HG03432 (cell line): ENCODE results near the gene ISM2.
A peak's percentile ranks its signal among the peaks of the same experiment; 100 is the strongest.

Experiments
- ATAC-seq: cut with Tn5 transposase; IDR thresholded peaks from one replicate; pipeline ENCODE4 v1.9.1; 2021; ENCODE audit warnings: mild to moderate bottlenecking, moderate library complexity; ENCODE audit not compliant: unreplicated experiment

ISM2 gene

GRCh38 chr14:77508249-77508648, 9.6 kb upstream of the ISM2 start:
- no peak for ATAC-seq

- ATAC-seq = no peak
Measured at GRCh38 chr14:77507762-77508161, 9.1 kb upstream of the ISM2 start.

DNA sequence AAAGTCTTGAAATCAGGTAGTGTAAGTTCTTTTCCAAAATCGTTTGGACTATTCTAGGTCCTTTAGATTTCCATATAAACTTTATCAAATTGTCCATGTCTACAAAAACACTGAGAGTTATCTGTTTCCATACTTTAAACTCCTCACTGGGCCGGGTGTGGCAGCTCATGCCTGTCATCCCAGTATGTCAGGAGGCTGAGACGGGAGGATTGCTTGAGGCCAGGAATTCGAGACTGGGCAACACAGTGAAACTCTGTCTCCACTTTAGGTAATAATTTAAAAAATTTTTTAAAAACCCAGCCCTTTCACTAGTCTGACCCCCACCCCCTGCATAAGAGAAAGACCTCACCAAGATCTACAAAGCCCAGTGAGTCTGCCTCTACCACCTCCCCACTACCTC, 6.4 kb upstream of the ISM2 start:
- no peak for ATAC-seq

DNA sequence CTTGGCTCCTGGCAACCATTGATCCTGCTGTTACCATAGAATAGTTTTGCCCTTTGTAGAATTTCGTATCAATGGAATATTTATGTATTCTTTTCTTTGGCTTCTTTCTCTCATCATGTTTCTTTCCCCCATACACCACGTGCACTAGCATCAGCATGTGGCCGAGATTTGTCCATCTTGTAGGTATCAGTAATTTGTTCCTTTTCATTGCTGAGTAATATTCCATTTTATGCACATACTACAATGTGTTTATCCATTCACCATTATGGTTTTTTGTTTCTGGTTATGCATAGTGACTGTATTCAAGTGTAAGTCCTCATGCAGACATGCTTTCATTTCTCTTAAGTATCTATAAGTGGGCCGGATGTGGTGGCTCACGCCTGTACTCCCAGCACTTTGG, 4.5 kb upstream of the ISM2 start:
- no peak for ATAC-seq

DNA sequence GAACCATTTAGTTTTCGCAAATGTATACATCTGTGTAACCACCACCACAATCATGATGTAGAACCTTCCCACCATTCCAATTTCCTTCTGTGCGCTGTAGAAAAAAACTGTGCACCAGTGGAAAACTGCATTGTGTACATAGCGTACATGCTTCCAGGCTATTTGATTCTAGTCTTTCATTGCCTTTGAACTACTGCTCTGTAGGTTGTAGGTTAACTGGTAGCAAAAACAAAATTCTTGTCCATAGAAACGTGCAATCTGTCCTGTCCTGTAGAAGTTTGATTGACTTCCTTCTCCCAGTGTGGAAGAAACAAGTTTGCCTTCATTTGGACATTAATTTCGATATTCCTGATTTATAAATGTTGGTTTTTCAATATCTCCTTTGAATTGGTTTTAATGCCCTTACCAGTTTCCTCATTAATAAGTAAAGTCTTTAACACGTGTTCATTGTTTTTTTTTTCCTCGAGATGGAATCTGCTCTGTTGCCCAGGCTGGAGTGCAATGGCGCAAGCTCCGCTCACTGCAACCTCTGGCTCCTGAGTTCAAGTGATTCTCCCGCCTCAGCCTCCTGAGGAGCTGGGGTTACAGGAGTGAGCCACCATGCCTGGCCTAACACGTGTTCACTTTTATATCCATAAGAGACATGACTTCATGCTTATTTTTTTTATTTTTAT, 3.6 kb upstream of the ISM2 start:
- ATAC-seq = no peak

DNA sequence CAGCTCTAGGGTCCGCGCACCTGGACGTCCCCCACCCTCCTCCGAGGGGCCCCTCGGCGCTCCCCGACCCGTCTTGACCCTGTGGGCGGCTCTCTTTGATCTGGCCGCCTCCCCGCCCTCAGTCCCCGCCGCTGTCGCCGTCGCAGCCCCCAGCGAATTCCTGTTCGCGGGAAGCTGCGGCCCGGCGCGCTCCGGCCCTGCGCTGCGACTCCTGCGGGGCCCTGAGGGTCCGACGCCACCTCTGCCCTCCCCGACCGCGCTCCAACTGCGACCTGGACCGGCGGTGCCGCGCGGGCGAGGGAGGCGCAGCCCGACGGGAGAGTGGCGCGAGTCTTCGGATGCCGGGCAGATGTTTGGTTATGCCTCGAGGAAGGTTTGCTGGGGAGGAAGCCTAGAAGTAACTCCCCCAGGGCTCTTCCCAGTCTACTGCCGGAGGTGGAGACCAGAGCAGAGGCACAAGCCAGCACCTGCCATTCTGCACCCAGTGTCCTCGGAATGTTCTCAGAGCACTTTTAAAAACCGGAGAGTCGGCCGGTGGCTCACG, 440 bp upstream of the ISM2 start:
- ATAC-seq = peak; percentile 34

DNA sequence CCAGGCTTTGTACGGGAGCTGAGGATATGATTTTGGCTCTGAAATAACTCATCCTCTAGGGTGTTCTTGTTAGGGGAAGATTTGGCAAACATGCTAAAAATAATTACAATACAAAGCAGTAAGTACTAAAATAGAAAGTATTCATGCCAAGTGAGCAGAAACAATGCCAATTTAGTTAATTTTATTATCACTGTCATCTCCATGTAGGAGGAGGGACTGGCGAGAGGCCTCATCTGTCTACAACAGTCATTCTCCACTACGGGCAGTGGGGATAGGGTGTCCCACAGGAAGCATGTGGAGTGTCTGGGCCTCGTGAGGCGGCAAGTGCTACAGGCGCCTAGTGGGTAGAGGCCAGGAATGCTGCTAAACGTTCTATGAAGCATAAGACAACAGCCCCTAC, 3.3 kb downstream of the ISM2 start:
- ATAC-seq = no peak

DNA sequence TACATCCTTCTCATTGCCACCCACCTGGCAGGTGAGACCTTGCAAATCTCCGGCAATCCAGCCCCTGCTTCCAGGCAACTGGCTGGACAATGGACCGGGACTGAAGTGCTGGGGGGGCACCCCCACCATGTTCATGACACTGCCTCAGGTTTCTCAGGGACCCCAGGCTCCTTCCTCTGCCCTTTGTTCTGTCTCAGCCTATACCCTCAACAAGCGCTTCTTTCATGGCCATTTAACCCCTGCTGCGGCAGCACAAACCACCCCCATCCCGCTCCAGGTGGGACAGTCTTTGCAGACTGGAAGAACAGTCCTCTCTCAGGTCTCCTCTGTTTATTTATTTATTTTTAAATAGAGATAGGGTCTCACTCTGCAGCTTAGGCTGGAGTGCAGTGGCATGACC, 7.6 kb downstream of the ISM2 start:
- ATAC-seq = no peak

- ATAC-seq = no peak
Measured at GRCh38 chr14:77490347-77490986, 8.1 kb downstream of the ISM2 start.

DNA sequence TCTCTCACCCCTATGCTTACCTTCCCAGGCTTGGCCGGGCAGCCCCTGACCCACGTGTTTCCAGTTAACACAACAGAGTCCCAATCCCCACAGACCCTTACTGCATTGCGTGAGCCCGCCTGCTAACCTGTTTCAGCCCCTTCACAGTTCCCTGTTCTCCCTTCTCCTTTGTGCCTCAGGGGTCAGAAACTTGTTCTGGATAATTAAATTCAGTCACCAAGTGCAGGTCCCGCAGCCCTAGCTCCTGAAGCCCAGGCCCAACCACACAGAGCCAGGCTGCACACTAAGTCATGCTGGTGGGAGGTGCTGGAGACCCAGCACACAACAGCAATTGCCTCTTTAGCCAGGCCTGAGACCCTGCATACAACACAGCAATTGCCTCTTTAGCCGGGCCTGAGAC, 9.6 kb downstream of the ISM2 start:
- no peak for ATAC-seq

- no peak for ATAC-seq
Measured at GRCh38 chr14:77488558-77488957, 10.1 kb downstream of the ISM2 start.

DNA sequence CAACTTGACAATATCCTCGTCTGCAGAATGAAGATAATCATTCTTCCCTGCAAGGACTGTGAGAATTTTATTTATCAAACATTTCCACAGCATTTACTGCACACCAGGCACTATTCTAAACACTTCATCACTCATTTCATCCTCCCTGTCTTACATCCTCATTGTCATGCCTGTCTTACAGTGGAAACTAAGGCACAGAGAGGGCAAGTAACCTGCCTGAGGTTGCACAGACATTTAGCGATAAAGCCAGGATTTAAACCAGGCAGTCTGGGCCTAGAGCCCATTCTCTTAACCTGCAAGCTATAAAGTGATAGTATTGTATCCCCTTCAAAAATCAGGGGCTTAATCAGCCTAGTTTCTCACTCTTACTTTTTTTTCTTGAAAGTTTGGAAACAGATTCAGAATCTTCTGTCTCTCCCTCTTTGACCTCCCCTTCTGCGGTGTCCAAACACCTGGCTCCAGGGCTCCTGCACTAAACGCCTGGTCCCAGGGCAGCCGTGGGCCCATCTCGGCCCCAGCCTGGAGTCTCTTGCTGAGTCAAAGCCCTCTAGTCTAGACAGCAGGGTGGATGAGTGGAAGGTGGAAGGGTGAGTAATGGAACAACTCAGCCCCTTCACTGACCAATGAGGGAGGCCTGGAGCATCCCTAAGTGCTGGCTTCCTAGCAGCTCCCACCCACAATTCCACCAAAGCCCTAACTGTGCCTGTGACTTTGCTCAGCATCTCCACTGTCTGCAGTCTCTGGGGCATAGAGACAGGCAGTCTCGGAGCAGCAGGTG, 12.5 kb downstream of the ISM2 start:
- ATAC-seq = no peak

DNA sequence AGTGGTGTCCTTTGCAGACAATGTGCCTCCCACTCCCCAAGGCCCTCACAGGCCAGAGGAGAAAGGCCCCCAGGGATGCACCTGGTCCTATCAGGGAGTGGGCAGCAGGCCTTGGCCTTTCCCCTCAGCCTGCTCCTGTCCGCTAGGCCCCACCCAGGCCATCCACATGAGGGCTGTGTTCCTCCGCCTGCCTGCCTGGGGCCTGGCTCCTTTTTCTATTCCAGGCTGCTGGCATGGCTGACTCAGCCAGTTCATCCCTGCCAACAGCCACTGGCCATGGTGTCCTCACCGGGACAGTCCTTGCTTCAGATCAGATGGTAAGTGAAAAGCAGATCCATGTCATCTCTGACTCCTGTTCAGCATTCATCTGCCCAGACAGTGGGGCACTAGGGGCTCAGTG, 13.4 kb downstream of the ISM2 start:
- ATAC-seq = no peak

- no peak for ATAC-seq
Measured at GRCh38 chr14:77482422-77482821, 16.2 kb downstream of the ISM2 start.

- peak; percentile 92 for ATAC-seq
Measured at GRCh38 chr14:77478796-77479195, 19.8 kb downstream of the ISM2 start.

DNA sequence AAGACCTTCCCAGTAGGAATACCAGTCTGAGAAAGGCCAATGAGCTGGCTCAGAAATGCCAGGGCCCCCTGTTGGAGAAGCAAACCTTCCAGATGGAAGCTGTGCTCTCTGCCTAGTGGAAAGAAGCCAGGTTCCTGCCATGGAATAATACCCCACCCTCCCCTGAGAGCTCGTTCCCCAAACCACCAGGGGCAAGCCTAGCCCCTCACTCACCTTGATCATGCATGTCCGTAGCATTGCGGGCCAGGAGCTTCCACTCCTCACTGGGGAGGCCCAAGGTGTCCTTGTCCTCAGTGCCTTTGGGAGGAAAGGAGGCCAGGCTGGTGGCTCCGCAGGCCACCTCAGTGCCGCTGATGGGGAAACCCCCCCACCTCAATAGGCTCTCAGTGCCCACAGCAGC, 20.6 kb downstream of the ISM2 start:
- no peak for ATAC-seq

GRCh38 chr14:77475432-77476115, 23.0 kb downstream of the ISM2 start:
- ATAC-seq = no peak

- ATAC-seq = no peak
Measured at GRCh38 chr14:77474479-77475177, 24.0 kb downstream of the ISM2 start.

GRCh38 chr14:77473921-77474320, 24.7 kb downstream of the ISM2 start:
- ATAC-seq = no peak

DNA sequence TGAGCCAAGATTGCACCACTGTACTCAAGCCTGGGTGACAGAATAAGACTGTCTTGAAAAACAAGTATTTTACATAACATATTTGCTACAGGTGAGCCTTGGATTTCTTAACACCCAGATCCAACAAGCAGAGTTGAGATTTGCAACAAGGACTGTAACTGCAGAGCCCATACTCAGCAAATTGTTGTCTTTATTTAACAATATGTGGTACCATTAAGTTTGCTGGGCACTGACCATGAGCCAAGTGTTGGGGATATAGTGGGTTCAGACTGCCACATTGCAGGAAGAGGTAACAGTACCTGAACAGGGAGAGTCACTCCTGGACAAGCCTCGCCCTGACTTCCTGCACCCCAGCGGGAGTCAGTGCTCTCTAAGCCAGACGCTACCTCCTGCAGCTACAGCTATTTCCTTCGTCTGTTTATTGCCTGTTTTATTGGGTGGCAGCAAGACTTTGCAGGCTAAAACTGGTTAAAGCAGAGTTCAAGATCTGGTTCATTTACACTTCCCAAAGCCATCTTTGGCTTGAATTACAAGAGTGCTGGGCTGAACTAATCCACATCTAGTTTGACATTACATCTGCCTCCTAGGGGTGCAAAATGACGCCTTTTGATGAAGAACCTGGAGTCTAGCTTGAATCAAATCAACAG, 28.3 kb downstream of the ISM2 start:
- no peak for ATAC-seq
